SK-MEL-5 (cell line): ENCODE results near the gene INTS11. TPM values are rescaled to one million over a fixed set of nuclear protein-coding genes. Genes with fewer than 3 reads are reported as not detected.
A peak's percentile ranks its signal among the peaks of the same experiment; 100 is the strongest.

Source experiments
- DNase-seq: peaks from one replicate; pipeline ENCODE4 v3.0.0-alpha.2; 2016; ENCODE audit warnings: low read depth, low spot score
- in situ Hi-C: cut with HindIII; loops from 2 replicates; pipeline ENCODE4 v1.10.0; 2016; ENCODE audit warnings: low sequenced_read_pairs, high pct_unique_total_duplicates, low pct_unique_long_range_greater_than_20kb
- total RNA-seq: library from RNA; depleted of rRNA; stranded (reverse); fragments of >200 nt; shearing (Covaris generic); gene quantifications from 2 replicates; pipeline ENCODE4 v1.2.3, GENCODE V29; 2014

INTS11 gene
- total RNA-seq, 1 experiment from 2014 or later: 60.1 TPM

GRCh38 chr1:1309251-1310108 lies 15.0 kb downstream of the INTS11 start:
- in situ Hi-C loops: no loop called here

GRCh38 chr1:1308756-1309250 lies 15.7 kb downstream of the INTS11 start:
- in situ Hi-C loops: no loop called here
- DNase-seq: no peak

More at GRCh38 chr1:1309251-1310108, 15.0 kb downstream of the INTS11 start:
- DNase-seq: no peak

GRCh38 chr1:1307923-1308755 lies 16.3 kb downstream of the INTS11 start, which contains the start of the genes ACAP3 and PUSL1:
Gene ACAP3, minus strand, starts transcription at chr1:1307930. Its CDS starts 115 bp downstream, at chr1:1307815.
Gene PUSL1, plus strand, starts transcription at chr1:1308597. Its CDS starts 47 bp downstream, at chr1:1308644.
- in situ Hi-C loops: no loop called here
- peak; percentile 81 for DNase-seq

- in situ Hi-C loops: no loop called here
- no peak for DNase-seq
These were observed 17.1 kb downstream of the INTS11 start for GRCh38 chr1:1307261-1307922.

- in situ Hi-C loops: no loop called here
- no peak for DNase-seq
These were observed 17.7 kb downstream of the INTS11 start for GRCh38 chr1:1306661-1307260.

GRCh38 chr1:1306070-1306660 lies 18.3 kb downstream of the INTS11 start:
- in situ Hi-C loops: no loop called here
- no peak for DNase-seq

- DNase-seq: no peak
- in situ Hi-C loops: no loop called here
These were observed 19.0 kb downstream of the INTS11 start for GRCh38 chr1:1305300-1306069.

GRCh38 chr1:1304331-1305299 lies 19.8 kb downstream of the INTS11 start:
- DNase-seq: peak; percentile 74
- in situ Hi-C loops: no loop called here

- in situ Hi-C loops: no loop called here
- no peak for DNase-seq
These were observed 20.7 kb downstream of the INTS11 start for GRCh38 chr1:1303736-1304135.

GRCh38 chr1:1302951-1303509 lies 21.4 kb downstream of the INTS11 start:
- in situ Hi-C loops: no loop called here
- no peak for DNase-seq

GRCh38 chr1:1302006-1302430 lies 22.4 kb downstream of the INTS11 start:
- no peak for DNase-seq
- in situ Hi-C loops: no loop called here

GRCh38 chr1:1300352-1300739 lies 24.1 kb downstream of the INTS11 start:
- no peak for DNase-seq
- in situ Hi-C loops: no loop called here

- in situ Hi-C loops: no loop called here
These were observed 24.6 kb downstream of the INTS11 start for GRCh38 chr1:1299686-1300351.

GRCh38 chr1:1298861-1299685 lies 25.4 kb downstream of the INTS11 start:
- in situ Hi-C loops: no loop called here
- peak; percentile 46 for DNase-seq

More at GRCh38 chr1:1299686-1300351, 24.6 kb downstream of the INTS11 start:
- DNase-seq: no peak
